Tibial artery (tissue), 4 donors: Measurements from ENCODE around the gene FBXO21.
A peak's percentile ranks its signal among the peaks of the same experiment; 100 is the strongest.

Experiments
- DNase-seq, 2 donors: peaks; one replicate each; pipeline ENCODE4 v3.0.0-alpha.2; 2019
- H3K27ac ChIP-seq, 2 donors: fragments of 200-600 bp; sonication (generic) in 1 of 2; 1 replicate in 1 of 2; 2 replicates in 1 of 2; pipeline ENCODE4 v1.5.1; 2018 to 2019; ENCODE audit warnings: mild to moderate bottlenecking in 1 of 2
- H3K27me3 ChIP-seq, 2 donors: fragments of 200-600 bp; sonication (generic) in 1 of 2; one replicate each; pipeline versions ENCODE4 v1.5.1 to v1.6.0; 2016 to 2019
- H3K36me3 ChIP-seq, 3 donors: fragments of 200-600 bp; sonication (generic) in 2 of 3; one replicate each; pipeline ENCODE4 v1.5.1; 2016 to 2019; ENCODE audit warnings: mild to moderate bottlenecking in 2 of 3
- H3K4me1 ChIP-seq, 4 donors: fragments of 200-600 bp; sonication (generic) in 2 of 4; 1 replicate in 3 of 4; 2 replicates in 1 of 4; pipeline ENCODE4 v1.5.1; 2016 to 2019
- H3K4me3 ChIP-seq, 2 donors: fragments of 200-600 bp; sonication (generic) in 1 of 2; 1 replicate in 1 of 2; 2 replicates in 1 of 2; pipeline ENCODE4 v1.5.1; 2018 to 2019; ENCODE audit warnings: mild to moderate bottlenecking in 2 of 2
- H3K9me3 ChIP-seq, 3 donors: fragments of 200-600 bp; sonication (generic) in 1 of 3; one replicate each; pipeline ENCODE4 v1.5.1; 2016 to 2019
- CTCF ChIP-seq, 2 experiments: fragments of 200-600 bp in 1 of 2; fragments of 450-650 bp in 1 of 2; IDR thresholded peaks; one replicate each; pipeline ENCODE4 v1.5.1; 2017 to 2019; ENCODE audit warnings: antibody characterized with exemption in 2 of 2, mild to moderate bottlenecking in 1 of 2, moderate library complexity in 1 of 2
- intact Hi-C: fragments of 100-400 bp; cut with DNase I; formaldehyde crosslinking; loops from one replicate; pipeline ENCODE4 v1.15.0; 2023; ENCODE audit warnings: low total_unique reads

Gene FBXO21

GRCh38 chr12:117190210-117190781 is at the start of gene FBXO21:
TSS of gene FBXO21 (minus strand) at chr12:117190470. CDS start at chr12:117190456, 14 bp downstream.
- intact Hi-C loops = no loop called here
- no peak for TF ChIP-seq CTCF (IDR thresholded peaks at IDR 0.05)
- DNase-seq = peak; percentile 91 to 94

GRCh38 chr12:117236456-117237001 is 46.3 kb upstream of the FBXO21 start:
- DNase-seq = peak; percentile 64 to 71
- H3K36me3 ChIP-seq = no peaks in the 10 kb centered on the region
- H3K4me3 ChIP-seq = no peak overlapping the region
- peak; percentile 29 to 43 for TF ChIP-seq CTCF (IDR thresholded peaks at IDR 0.05)
- no peaks in the 10 kb centered on the region for H3K9me3 ChIP-seq
- H3K27me3 ChIP-seq = peaks cover 0 to 19% of the 10 kb centered on the region in 2 donors
- intact Hi-C loops = no loop called here
- no peak overlapping the region for H3K27ac ChIP-seq
- no peaks in the 10 kb centered on the region for H3K4me1 ChIP-seq

More at GRCh38 chr12:117190210-117190781, at the start of gene FBXO21:
- Histone ChIP-seq H3K36me3 (peaks cover 12 to 23% (median 15%) of the 10 kb centered on the region in 3 donors), H3K27me3 (no peaks in the 10 kb centered on the region), H3K4me3 (peak within 1 kb of the TSS; percentile 82 to 91), H3K27ac (peak within 1 kb of the TSS; percentile 78 to 81), H3K4me1 (peaks cover 0 to 16% (median 9%) of the 10 kb centered on the region in 4 donors), H3K9me3 (no peaks in the 10 kb centered on the region)

- Histone ChIP-seq H3K4me1 (no peaks in the 10 kb centered on the region), H3K9me3 (no peaks in the 10 kb centered on the region), H3K36me3 (no peaks in the 10 kb centered on the region), H3K27ac (no peak overlapping the region), H3K27me3 (peaks cover 0 to 25% of the 10 kb centered on the region in 2 donors), H3K4me3 (no peak overlapping the region)
- no peak for TF ChIP-seq CTCF (IDR thresholded peaks at IDR 0.05)
- no peak for DNase-seq
- intact Hi-C loops = no loop called here
Observed at GRCh38 chr12:117235261-117235660, 45.0 kb upstream of the FBXO21 start.

GRCh38 chr12:117234441-117234840 is 44.2 kb upstream of the FBXO21 start:
- H3K4me1 ChIP-seq = no peaks in the 10 kb centered on the region

GRCh38 chr12:117231750-117232149 is 41.5 kb upstream of the FBXO21 start:
- no peak for TF ChIP-seq CTCF (IDR thresholded peaks at IDR 0.05)

More at GRCh38 chr12:117234441-117234840, 44.2 kb upstream of the FBXO21 start:
- H3K4me3 ChIP-seq = no peak overlapping the region
- H3K27ac ChIP-seq = no peak overlapping the region
- intact Hi-C loops = no loop called here
- H3K27me3 ChIP-seq = peaks cover 0 to 25% of the 10 kb centered on the region in 2 donors
- no peak for DNase-seq
- TF ChIP-seq CTCF (IDR thresholded peaks at IDR 0.05) = no peak
- H3K36me3 ChIP-seq = no peaks in the 10 kb centered on the region
- H3K9me3 ChIP-seq = no peaks in the 10 kb centered on the region

More at GRCh38 chr12:117231750-117232149, 41.5 kb upstream of the FBXO21 start:
- H3K27me3 ChIP-seq = peaks cover 0 to 25% of the 10 kb centered on the region in 2 donors
- H3K27ac ChIP-seq = no peak overlapping the region
- no peak overlapping the region for H3K4me3 ChIP-seq
- no peak for DNase-seq
- H3K9me3 ChIP-seq = no peaks in the 10 kb centered on the region
- no peaks in the 10 kb centered on the region for H3K36me3 ChIP-seq
- intact Hi-C loops = no loop called here
- H3K4me1 ChIP-seq = no peaks in the 10 kb centered on the region
